Ascending aorta (tissue), 2 donors: ENCODE measurements around the gene LIMS2. TPM values are rescaled to one million over a fixed set of nuclear protein-coding genes. Genes with fewer than 3 reads are reported as not detected.

Experiments
- DNase-seq, 2 donors: peaks; one replicate each; pipeline ENCODE4 v3.0.0-alpha.2; 2019; ENCODE audit warnings: low spot score in 2 of 2
- H3K27ac ChIP-seq, 2 donors: fragments of 200-600 bp; sonication (generic); one replicate each; pipeline ENCODE4 v1.5.1; 2016 to 2017; ENCODE audit warnings: mild to moderate bottlenecking in 1 of 2
- H3K27me3 ChIP-seq: fragments of 200-600 bp; sonication (generic); one replicate; pipeline ENCODE4 v1.5.1; 2017
- H3K36me3 ChIP-seq, 2 donors: fragments of 200-600 bp; sonication (generic); one replicate each; pipeline ENCODE4 v1.5.1; 2016
- H3K4me1 ChIP-seq, 2 donors: fragments of 200-600 bp; sonication (generic); one replicate each; pipeline ENCODE4 v1.5.1; 2016 to 2017; ENCODE audit warnings: mild to moderate bottlenecking in 1 of 2
- H3K4me3 ChIP-seq, 2 donors: fragments of 200-600 bp; sonication (generic); one replicate each; pipeline ENCODE4 v1.5.1; 2016 to 2017; ENCODE audit warnings: mild to moderate bottlenecking in 1 of 2
- H3K9me3 ChIP-seq, 2 donors: fragments of 200-600 bp; sonication (generic); one replicate each; pipeline ENCODE4 v1.5.1; 2016
- CTCF ChIP-seq, 3 experiments: fragments of 200-600 bp in 2 of 3; fragments of 450-650 bp in 1 of 3; sonication (generic) in 2 of 3; IDR thresholded peaks; one replicate each; pipeline ENCODE4 v1.5.1; 2016 to 2019; ENCODE audit warnings: antibody characterized with exemption in 3 of 3, mild to moderate bottlenecking in 1 of 3, moderate library complexity in 1 of 3
- intact Hi-C: fragments of 100-400 bp; cut with DNase I; formaldehyde crosslinking; loops from one replicate; pipeline ENCODE4 v1.15.1; 2023
- total RNA-seq: library from RNA; depleted of rRNA; stranded (reverse); fragments of >200 nt; gene quantifications from one replicate; pipeline ENCODE4 v1.1.0, GENCODE V29; 2016

LIMS2 gene
- total RNA-seq, 1 donor from 2014 or later = 169 TPM

GRCh38 chr2:127657232-127657595 lies 18.1 kb downstream of the LIMS2 start:
- peaks cover 28 to 43% of the 10 kb centered on the region in 2 donors for H3K4me1 ChIP-seq
- TF ChIP-seq CTCF (IDR thresholded peaks at IDR 0.05) = no peak
- peaks cover 44 to 49% of the 10 kb centered on the region in 2 donors for H3K36me3 ChIP-seq
- no peaks in the 10 kb centered on the region for H3K9me3 ChIP-seq
- intact Hi-C loops = no loop called here
- H3K27me3 ChIP-seq = no peaks in the 10 kb centered on the region
- no peak for DNase-seq
- H3K27ac ChIP-seq = peak overlapping the region; percentile 3 to 82
- no peak overlapping the region for H3K4me3 ChIP-seq

- DNase-seq = no peak
- Histone ChIP-seq H3K4me1 (peaks cover 23 to 40% of the 10 kb centered on the region in 2 donors), H3K9me3 (no peaks in the 10 kb centered on the region), H3K4me3 (no peak overlapping the region), H3K36me3 (peaks cover 44 to 53% of the 10 kb centered on the region in 2 donors), H3K27ac (peak overlapping the region; percentile 3 to 82), H3K27me3 (no peaks in the 10 kb centered on the region)
- intact Hi-C loops = no loop called here
- TF ChIP-seq CTCF (IDR thresholded peaks at IDR 0.05) = no peak
These were observed 18.6 kb downstream of the LIMS2 start for GRCh38 chr2:127656569-127657231.

- Histone ChIP-seq H3K27me3 (no peaks in the 10 kb centered on the region), H3K27ac (peak overlapping the region; percentile 4 to 21), H3K9me3 (no peaks in the 10 kb centered on the region), H3K4me3 (no peak overlapping the region), H3K4me1 (peaks cover 16 to 36% of the 10 kb centered on the region in 2 donors), H3K36me3 (peaks cover 47 to 53% of the 10 kb centered on the region in 2 donors)
- no peak for TF ChIP-seq CTCF (IDR thresholded peaks at IDR 0.05)
- intact Hi-C loops = no loop called here
- DNase-seq = no peak
These were observed 19.9 kb downstream of the LIMS2 start for GRCh38 chr2:127655209-127656073.

GRCh38 chr2:127654838-127655175 lies 20.5 kb downstream of the LIMS2 start:
- peaks cover 15 to 42% of the 10 kb centered on the region in 2 donors for H3K4me1 ChIP-seq
- H3K36me3 ChIP-seq = peaks cover 47 to 53% of the 10 kb centered on the region in 2 donors
- no peaks in the 10 kb centered on the region for H3K27me3 ChIP-seq
- intact Hi-C loops = loop anchor here (5.0 kb wide), 1 partner anchor 88 kb away; no protein-coding TSS in a partner anchor
- H3K9me3 ChIP-seq = no peaks in the 10 kb centered on the region
- TF ChIP-seq CTCF (IDR thresholded peaks at IDR 0.05) = no peak
- no peak overlapping the region for H3K4me3 ChIP-seq
- DNase-seq = no peak
- peak overlapping the region; percentile 4 to 34 for H3K27ac ChIP-seq

GRCh38 chr2:127654084-127654837 lies 21.1 kb downstream of the LIMS2 start:
- Histone ChIP-seq H3K9me3 (no peaks in the 10 kb centered on the region), H3K27ac (peak overlapping the region; percentile 4 to 34), H3K27me3 (no peaks in the 10 kb centered on the region), H3K36me3 (peaks cover 47 to 53% of the 10 kb centered on the region in 2 donors), H3K4me1 (peaks cover 14 to 42% of the 10 kb centered on the region in 2 donors), H3K4me3 (no peak overlapping the region)
- intact Hi-C loops = loop anchor here (5.0 kb wide), 1 partner anchor 87 kb away; no protein-coding TSS in a partner anchor
- no peak for TF ChIP-seq CTCF (IDR thresholded peaks at IDR 0.05)
- no peak for DNase-seq
